Stimulated activated CD4-positive, alpha-beta T cell treated with anti-CD3 and anti-CD28 coated beads, Interleukin-1b, Interleukin-23, amount 100 ng/mL, for 24 hours (primary cell): ENCODE data around the gene NPAS3.
A peak's percentile ranks its signal among the peaks of the same experiment; 100 is the strongest.

ENCODE experiments used
- DNase-seq, 4 experiments: peaks; one replicate each; pipeline ENCODE4 v3.0.0-alpha.2; 2020; ENCODE audit warnings: low read depth in 4 of 4, low spot score in 1 of 4

Gene NPAS3

DNA sequence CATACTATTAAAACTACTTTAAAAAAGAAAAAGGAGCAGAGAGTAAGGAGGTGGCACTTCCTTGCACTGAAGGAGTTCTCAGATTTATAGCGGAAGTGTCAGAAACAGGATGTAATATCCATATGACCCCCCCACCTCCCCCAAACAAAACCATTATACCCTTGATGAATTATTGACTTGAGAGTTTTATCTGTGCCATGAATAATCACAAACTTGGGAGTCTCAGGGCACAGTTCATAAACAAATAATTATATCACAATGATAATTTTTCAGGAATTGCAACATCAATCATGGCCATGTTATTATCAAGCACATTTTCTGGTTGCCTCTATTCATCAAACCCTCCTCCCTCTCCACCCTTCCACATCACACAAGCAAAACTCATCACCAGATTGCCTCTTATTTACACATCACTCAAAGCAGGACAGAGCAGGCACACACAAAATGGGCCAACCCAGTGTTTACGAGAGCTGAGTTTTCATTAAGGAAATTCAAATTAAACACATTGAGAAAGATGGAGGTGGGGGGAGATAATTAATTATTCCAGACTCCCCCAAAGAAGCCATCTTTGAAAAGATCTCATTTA lies 870.8 kb downstream of the NPAS3 start:
- no peak for DNase-seq

DNA sequence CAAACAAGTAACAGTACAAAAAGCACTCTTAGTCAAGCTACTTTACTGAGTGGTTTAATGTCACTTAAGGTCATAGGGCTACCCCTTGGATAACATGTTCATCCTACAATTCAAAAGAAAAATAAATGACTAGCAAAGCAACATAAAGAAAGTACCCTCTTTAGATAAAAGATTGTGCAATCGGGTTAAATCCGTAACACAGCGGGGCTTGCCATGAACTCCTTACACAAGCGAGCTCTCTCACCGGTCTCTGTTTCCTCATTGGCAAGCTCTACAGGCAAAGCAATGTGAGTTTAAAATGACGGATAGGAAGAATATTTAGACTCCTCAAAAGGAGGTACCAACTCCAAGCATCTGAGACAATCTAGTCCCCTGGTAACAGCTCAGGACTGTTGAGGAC lies 871.6 kb downstream of the NPAS3 start:
- no peak for DNase-seq

DNA sequence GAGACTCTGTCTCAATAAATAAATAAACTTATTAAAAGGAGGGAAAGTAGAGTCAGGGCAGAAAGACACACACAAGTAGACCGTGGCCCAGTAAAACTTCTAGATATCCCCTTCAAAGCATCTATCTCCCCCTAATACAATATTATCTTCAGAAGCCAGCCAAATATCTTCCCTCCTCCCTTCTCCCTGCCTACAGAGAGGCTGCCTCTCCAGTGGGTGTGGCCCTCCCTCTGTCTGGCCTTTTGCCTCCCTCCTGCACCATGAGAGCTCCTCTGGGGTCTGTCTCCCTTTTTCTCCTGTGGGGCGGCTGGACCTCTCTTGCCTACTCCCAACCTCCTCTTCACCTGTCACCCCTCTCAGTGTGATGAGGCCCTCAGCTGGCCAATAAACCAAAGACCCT lies 873.0 kb downstream of the NPAS3 start:
- DNase-seq: no peak

DNA sequence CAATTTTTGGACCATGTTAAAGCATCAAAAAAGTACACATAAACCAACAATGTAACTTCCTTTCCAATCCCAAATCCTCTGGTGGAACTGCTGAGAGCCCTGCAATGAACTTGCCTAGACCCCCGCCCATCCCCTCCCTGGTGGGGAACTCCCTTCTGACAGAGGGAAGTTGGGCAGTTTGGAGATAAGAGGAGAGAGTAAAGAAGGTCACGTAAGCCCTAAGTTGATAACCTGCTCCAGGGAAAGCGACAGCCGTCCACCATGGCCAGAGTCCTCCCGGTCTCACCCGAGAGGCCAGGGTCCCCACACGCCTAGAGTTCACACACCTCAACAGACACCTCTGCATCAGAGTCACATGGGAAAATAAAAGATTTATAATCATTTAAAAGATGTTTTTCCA lies 873.5 kb downstream of the NPAS3 start:
- no peak for DNase-seq

DNA sequence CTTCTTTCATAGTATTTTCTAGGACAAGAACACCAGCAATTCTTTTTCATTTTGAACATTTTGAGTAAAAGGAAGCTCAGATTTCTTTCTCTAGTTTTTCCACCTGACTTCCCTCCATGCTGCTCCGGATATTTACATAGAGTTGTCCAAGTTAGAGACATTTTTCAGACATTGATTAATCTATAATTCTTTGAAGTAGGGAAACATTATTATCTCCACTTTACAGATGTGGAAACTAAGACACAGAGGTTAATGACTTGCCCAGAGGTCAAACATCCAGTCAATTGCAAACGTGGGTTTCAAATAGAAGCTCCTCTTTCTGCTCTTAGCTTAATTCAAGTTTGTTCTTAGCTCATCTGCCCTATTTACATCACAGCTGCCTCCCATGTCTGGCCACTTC lies 873.9 kb downstream of the NPAS3 start:
- DNase-seq: no peak

- DNase-seq: no peak
These were observed 875.3 kb downstream of the NPAS3 start for GRCh38 chr14:33814010-33814409.

GRCh38 chr14:33833706-33834465 lies 895.2 kb downstream of the NPAS3 start:
- DNase-seq: no peak

GRCh38 chr14:33834466-33835260 lies 896.0 kb downstream of the NPAS3 start:
- DNase-seq: no peak

DNA sequence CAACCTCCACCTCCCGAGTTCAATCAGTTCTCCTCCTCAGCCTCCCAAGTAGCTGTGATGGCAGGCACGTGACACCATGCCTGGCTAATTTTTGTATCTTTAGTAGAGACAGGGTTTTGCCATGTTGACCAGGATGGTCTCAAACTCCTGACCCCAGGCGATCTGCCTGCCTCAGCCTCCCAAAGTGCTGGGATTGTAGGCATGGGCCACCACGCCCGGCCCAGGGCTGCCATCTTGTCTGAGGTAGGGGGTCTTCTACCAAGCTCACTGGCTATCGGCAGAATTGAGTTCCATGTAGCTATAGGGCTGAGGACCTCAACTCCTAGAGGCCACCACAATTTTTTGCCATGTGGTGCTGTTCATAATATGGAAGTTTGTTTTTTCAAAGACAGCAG lies 896.6 kb downstream of the NPAS3 start:
- DNase-seq: no peak

GRCh38 chr14:33835677-33836076 lies 897.0 kb downstream of the NPAS3 start:
- DNase-seq: no peak

- DNase-seq: no peak
These were observed 897.7 kb downstream of the NPAS3 start for GRCh38 chr14:33836203-33836899.

GRCh38 chr14:33836900-33837577 lies 898.4 kb downstream of the NPAS3 start:
- no peak for DNase-seq

GRCh38 chr14:33837943-33838683 lies 899.4 kb downstream of the NPAS3 start:
- DNase-seq: no peak

DNA sequence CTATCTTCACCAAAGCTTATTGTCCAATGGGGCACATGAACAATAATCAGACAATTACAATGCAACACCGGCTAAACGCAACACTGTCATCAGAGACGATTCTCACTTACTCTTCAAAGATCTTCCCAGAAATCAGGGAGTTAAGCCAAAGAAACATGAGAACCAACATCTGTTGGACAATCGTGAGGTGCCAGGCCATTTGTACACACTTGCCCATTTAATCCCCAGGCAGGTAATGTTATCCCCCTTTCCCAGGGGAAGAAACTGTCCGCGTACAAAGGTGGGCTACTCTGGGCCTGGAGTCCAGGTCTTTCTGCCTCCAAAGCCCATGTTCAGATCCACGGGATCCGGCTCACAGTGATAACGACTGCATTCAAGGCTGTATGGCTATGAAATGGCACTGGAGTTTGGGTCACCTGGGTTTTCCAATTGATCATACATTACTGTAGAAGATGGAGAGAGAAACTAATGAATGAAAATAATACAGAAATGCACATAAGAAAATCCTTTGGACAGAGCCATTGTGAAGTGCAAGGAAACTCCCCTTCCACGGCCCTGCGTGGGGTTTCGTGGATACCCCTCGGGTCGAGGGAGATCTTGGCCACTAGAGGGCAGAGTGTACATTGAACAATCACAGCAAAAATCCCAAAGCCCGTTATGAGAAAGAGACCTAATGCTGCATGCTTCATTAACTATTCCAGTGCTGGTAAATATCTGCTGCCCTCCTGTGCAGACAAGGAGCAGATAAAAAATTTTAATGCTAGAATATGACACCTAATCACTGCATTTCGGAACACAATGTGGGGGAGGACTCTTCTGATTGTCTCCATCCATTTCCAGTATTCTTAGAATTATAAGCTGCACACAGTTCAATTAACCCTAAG lies 900.8 kb downstream of the NPAS3 start:
- DNase-seq: peak; percentile 10 to 29 (median 16)

- no peak for DNase-seq
These were observed 902.1 kb downstream of the NPAS3 start for GRCh38 chr14:33840797-33841196.

DNA sequence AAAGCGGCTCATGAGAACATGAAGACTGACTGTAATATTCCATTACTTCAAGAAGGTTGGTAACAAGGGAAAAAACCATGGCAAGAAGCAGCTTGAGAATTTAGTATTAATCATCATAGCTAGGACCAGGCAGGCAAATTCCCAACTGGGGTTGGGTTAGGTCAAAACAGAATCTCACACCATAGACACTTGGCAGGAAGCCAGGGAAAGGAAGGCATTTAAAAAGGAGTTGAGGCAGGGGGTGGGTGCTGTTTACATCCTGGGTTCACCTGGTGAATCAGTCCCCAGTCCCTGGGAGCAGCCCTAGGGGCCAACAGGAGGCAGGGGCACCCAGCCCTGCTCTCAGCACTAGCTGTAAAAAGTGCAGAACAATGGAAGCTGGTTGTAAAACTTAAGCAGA lies 903.6 kb downstream of the NPAS3 start:
- no peak for DNase-seq

GRCh38 chr14:33844118-33844517 lies 905.4 kb downstream of the NPAS3 start:
- no peak for DNase-seq

DNA sequence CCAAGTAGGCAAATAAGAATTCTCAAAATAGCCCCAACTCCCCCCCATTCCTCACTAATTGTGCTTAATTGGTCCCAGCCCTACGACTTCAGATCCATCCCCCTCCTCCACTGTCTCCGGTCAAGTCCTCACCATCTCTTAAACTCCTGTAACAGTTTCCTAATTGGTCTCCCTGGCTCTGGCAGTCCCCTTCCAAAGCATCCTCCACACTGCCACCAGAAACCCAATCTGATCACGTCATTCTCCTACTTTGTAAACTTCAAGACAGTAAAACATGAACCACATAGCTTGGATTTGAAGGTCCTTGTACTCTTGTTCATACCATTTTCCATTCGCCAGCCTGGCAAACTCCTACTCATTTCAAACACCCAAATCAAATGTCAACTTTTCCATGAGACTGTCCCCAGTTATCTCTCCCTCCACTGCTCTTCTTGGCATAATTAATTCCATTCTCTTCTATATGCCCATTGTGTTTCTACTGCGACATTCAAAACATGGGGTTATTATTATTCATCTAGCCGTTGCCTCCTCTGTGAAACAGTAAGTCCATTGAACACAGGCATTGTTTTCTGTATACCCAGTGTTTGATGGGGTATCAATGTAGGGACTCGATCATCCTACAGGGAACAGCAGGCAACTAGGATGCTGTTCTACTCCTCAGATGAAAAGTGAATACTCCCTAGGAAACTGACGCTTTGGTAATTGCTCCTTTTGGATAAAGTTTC lies 907.6 kb downstream of the NPAS3 start:
- DNase-seq: no peak

GRCh38 chr14:33847066-33847465 lies 908.4 kb downstream of the NPAS3 start:
- DNase-seq: no peak
